GM10266 (cell line): ENCODE results near the gene MED20.

ENCODE experiments used
- DNase-seq: peaks from one replicate; pipeline ENCODE4 v3.0.0; 2012; ENCODE audit errors: extremely low spot score
- CTCF ChIP-seq: IDR thresholded peaks from 2 replicates; pipeline ENCODE4 v1.5.1; 2012; ENCODE audit warnings: mild to moderate bottlenecking, low read depth; ENCODE audit not compliant: control insufficient read depth, insufficient read depth; ENCODE audit errors: missing control alignments

Gene MED20

GRCh38 chr6:41920921-41921711 is at the start of gene MED20, which contains the start of gene BYSL:
Gene MED20, minus strand, starts transcription at chr6:41921139. Its CDS starts 121 bp downstream, at chr6:41921018.
Gene BYSL, plus strand, starts transcription at chr6:41921499. Its CDS starts 64 bp downstream, at chr6:41921563.
- peak; percentile 91 for DNase-seq
- peak; percentile 88 for TF ChIP-seq CTCF

GRCh38 chr6:41970436-41970846 is 49.5 kb upstream of the MED20 start:
- TF ChIP-seq CTCF, result no peak
- DNase-seq, result no peak

GRCh38 chr6:41967312-41968287 is 46.7 kb upstream of the MED20 start:
- no peak for TF ChIP-seq CTCF
- DNase-seq, result no peak

GRCh38 chr6:41966961-41967311 is 46.0 kb upstream of the MED20 start:
- DNase-seq, result no peak
- no peak for TF ChIP-seq CTCF

- TF ChIP-seq CTCF, result no peak
- DNase-seq, result no peak
Observed at GRCh38 chr6:41966214-41966920, 45.4 kb upstream of the MED20 start.

GRCh38 chr6:41965429-41966213 is 44.7 kb upstream of the MED20 start:
- no peak for DNase-seq
- no peak for TF ChIP-seq CTCF
